Ascending aorta (tissue), 2 donors: ENCODE measurements around the gene FOXN1. TPM values are rescaled to one million over a fixed set of nuclear protein-coding genes. Genes with fewer than 3 reads are reported as not detected.

Experiments
- DNase-seq, 2 donors: peaks; one replicate each; pipeline ENCODE4 v3.0.0-alpha.2; 2019; ENCODE audit warnings: low spot score in 2 of 2
- H3K27ac ChIP-seq, 2 donors: fragments of 200-600 bp; sonication (generic); one replicate each; pipeline ENCODE4 v1.5.1; 2016 to 2017; ENCODE audit warnings: mild to moderate bottlenecking in 1 of 2
- H3K27me3 ChIP-seq: fragments of 200-600 bp; sonication (generic); one replicate; pipeline ENCODE4 v1.5.1; 2017
- H3K36me3 ChIP-seq, 2 donors: fragments of 200-600 bp; sonication (generic); one replicate each; pipeline ENCODE4 v1.5.1; 2016
- H3K4me1 ChIP-seq, 2 donors: fragments of 200-600 bp; sonication (generic); one replicate each; pipeline ENCODE4 v1.5.1; 2016 to 2017; ENCODE audit warnings: mild to moderate bottlenecking in 1 of 2
- H3K4me3 ChIP-seq, 2 donors: fragments of 200-600 bp; sonication (generic); one replicate each; pipeline ENCODE4 v1.5.1; 2016 to 2017; ENCODE audit warnings: mild to moderate bottlenecking in 1 of 2
- H3K9me3 ChIP-seq, 2 donors: fragments of 200-600 bp; sonication (generic); one replicate each; pipeline ENCODE4 v1.5.1; 2016
- intact Hi-C: fragments of 100-400 bp; cut with DNase I; formaldehyde crosslinking; loops from one replicate; pipeline ENCODE4 v1.15.1; 2023
- total RNA-seq: library from RNA; depleted of rRNA; stranded (reverse); fragments of >200 nt; gene quantifications from one replicate; pipeline ENCODE4 v1.1.0, GENCODE V29; 2016
- TF ChIP-seq, protein P1 (sequence below), 3 experiments: fragments of 200-600 bp in 2 of 3; fragments of 450-650 bp in 1 of 3; sonication (generic) in 2 of 3; IDR thresholded peaks; one replicate each; pipeline ENCODE4 v1.5.1; 2016 to 2019; ENCODE audit warnings: antibody characterized with exemption in 3 of 3, mild to moderate bottlenecking in 1 of 3, moderate library complexity in 1 of 3

FOXN1 gene
- total RNA-seq, 1 donor from 2014 or later: not detected

DNA sequence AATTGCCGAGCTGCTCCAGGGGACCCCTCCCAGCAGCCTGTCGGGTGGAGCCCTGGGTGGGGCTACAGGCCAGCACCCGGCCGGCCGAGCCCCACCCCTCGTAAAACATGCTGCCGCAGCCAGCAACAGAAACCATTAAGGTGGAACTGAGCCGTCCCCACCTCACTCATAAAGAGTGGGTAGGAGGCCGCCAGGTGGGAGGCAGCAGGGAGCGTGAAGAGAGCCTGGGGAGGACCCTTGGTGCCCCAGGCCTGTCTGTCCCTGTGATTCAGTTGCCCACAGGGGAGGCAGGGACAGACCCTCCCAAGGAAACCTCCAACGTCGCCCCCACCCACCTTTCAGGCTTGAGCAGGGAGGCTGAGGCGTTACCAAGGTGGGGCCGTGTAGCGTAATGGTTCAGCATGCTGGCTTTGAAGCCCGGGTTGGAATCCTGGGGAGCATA lies 8.4 kb downstream of the FOXN1 start:
- no peaks in the 10 kb centered on the region for H3K36me3 ChIP-seq
- no peak overlapping the region for H3K4me3 ChIP-seq
- TF ChIP-seq, protein P1, sequence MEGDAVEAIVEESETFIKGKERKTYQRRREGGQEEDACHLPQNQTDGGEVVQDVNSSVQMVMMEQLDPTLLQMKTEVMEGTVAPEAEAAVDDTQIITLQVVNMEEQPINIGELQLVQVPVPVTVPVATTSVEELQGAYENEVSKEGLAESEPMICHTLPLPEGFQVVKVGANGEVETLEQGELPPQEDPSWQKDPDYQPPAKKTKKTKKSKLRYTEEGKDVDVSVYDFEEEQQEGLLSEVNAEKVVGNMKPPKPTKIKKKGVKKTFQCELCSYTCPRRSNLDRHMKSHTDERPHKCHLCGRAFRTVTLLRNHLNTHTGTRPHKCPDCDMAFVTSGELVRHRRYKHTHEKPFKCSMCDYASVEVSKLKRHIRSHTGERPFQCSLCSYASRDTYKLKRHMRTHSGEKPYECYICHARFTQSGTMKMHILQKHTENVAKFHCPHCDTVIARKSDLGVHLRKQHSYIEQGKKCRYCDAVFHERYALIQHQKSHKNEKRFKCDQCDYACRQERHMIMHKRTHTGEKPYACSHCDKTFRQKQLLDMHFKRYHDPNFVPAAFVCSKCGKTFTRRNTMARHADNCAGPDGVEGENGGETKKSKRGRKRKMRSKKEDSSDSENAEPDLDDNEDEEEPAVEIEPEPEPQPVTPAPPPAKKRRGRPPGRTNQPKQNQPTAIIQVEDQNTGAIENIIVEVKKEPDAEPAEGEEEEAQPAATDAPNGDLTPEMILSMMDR (IDR thresholded peaks at IDR 0.05): no peak
- intact Hi-C loops: no loop called here
- no peaks in the 10 kb centered on the region for H3K9me3 ChIP-seq
- H3K4me1 ChIP-seq: no peaks in the 10 kb centered on the region
- H3K27ac ChIP-seq: no peak overlapping the region
- no peak for DNase-seq
- H3K27me3 ChIP-seq: no peaks in the 10 kb centered on the region

DNA sequence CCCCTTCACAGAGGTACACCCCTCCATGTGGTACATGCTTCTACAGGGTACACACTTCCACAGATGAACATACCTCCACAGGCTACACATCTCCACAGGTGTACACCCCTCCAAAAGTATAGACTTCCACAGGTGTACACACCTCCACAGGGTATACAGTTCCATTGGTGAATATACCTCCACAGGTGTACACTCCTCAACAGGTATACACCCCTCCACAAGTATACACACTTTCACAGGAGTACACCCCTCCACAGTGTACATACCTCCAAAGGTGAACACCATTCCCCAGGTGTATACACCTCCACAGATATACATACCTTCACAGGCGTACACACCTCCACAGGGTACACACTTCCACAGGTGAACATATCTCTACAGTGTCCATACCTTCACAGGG lies 9.4 kb downstream of the FOXN1 start:
- no peak overlapping the region for H3K4me3 ChIP-seq
- H3K27me3 ChIP-seq: no peaks in the 10 kb centered on the region
- no peaks in the 10 kb centered on the region for H3K36me3 ChIP-seq
- DNase-seq: no peak
- H3K27ac ChIP-seq: no peak overlapping the region
- H3K9me3 ChIP-seq: no peaks in the 10 kb centered on the region
- intact Hi-C loops: no loop called here
- TF ChIP-seq, protein P1 (IDR thresholded peaks at IDR 0.05): no peak
- no peaks in the 10 kb centered on the region for H3K4me1 ChIP-seq

DNA sequence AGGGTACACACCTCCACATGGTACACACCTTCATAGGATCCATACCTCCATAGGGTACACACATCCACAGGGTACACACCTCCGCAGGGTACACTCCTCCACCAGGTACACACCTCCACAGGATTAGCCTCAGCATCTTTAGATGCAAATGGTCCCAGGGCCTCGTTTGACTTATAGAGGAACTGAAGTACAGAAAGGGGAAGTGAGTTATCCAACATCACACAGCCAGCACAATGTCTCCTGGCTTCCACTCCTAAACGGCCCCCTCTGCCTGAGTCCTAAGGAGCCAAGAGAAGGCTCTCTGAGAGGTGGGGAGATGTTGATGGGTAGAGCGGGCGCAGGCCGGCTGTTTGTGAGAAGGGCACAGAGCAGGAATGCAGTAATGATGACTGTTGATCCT lies 12.0 kb downstream of the FOXN1 start:
- no peaks in the 10 kb centered on the region for H3K36me3 ChIP-seq
- H3K4me1 ChIP-seq: no peaks in the 10 kb centered on the region
- no peaks in the 10 kb centered on the region for H3K27me3 ChIP-seq
- intact Hi-C loops: no loop called here
- TF ChIP-seq, protein P1 (IDR thresholded peaks at IDR 0.05): no peak
- no peaks in the 10 kb centered on the region for H3K9me3 ChIP-seq
- no peak overlapping the region for H3K4me3 ChIP-seq
- no peak overlapping the region for H3K27ac ChIP-seq
- no peak for DNase-seq

- Histone ChIP-seq H3K27me3 (no peaks in the 10 kb centered on the region), H3K27ac (no peak overlapping the region), H3K36me3 (no peaks in the 10 kb centered on the region), H3K4me3 (no peak overlapping the region), H3K4me1 (no peaks in the 10 kb centered on the region), H3K9me3 (no peaks in the 10 kb centered on the region)
- DNase-seq: no peak
- TF ChIP-seq, protein P1 (IDR thresholded peaks at IDR 0.05): no peak
- intact Hi-C loops: no loop called here
These were observed 12.4 kb downstream of the FOXN1 start for GRCh38 chr17:28518578-28518977.

GRCh38 chr17:28519236-28519635 lies 13.1 kb downstream of the FOXN1 start:
- Histone ChIP-seq H3K27me3 (no peaks in the 10 kb centered on the region), H3K9me3 (no peaks in the 10 kb centered on the region), H3K4me3 (no peak overlapping the region), H3K27ac (no peak overlapping the region), H3K36me3 (no peaks in the 10 kb centered on the region), H3K4me1 (no peaks in the 10 kb centered on the region)
- intact Hi-C loops: no loop called here
- TF ChIP-seq, protein P1 (IDR thresholded peaks at IDR 0.05): no peak
- DNase-seq: no peak

- DNase-seq: no peak
- Histone ChIP-seq H3K9me3 (no peaks in the 10 kb centered on the region), H3K27me3 (no peaks in the 10 kb centered on the region), H3K27ac (no peak overlapping the region), H3K4me1 (peaks cover 0 to 8% of the 10 kb centered on the region in 2 donors), H3K36me3 (no peaks in the 10 kb centered on the region), H3K4me3 (no peak overlapping the region)
- TF ChIP-seq, protein P1 (IDR thresholded peaks at IDR 0.05): no peak
- intact Hi-C loops: no loop called here
These were observed 14.5 kb downstream of the FOXN1 start for GRCh38 chr17:28520687-28521086.
